Ecto neural progenitor cell (in vitro differentiated cells): Measurements from ENCODE around the gene PRKCA.

Source experiments
- DNase-seq: peaks from one replicate; pipeline ENCODE4 v3.0.0-alpha.2; 2018; ENCODE audit warnings: low spot score

PRKCA gene

GRCh38 chr17:66654764-66655163 lies 352.4 kb downstream of the PRKCA start:
- no peak for DNase-seq

- no peak for DNase-seq
These were observed 353.0 kb downstream of the PRKCA start for GRCh38 chr17:66655461-66655860.

DNA sequence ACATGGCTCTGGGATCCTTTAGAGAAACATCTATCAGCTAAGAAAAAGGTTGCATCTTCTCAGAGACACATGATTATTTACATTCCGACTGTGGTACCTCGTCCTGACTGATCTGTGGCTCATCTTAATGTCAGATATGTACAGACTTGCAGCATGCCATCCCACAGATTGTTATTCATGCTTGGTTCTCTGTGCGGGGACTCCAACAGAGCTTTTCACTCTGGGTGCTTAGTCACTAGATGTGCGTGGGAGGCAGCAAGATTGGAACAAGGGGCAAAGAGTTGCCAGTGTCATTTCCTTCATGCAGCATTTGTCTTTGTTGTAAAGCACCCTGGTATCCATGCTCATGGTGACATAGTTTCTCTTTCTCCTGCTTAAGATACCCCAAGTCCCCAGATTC lies 353.4 kb downstream of the PRKCA start:
- no peak for DNase-seq

- DNase-seq: no peak
These were observed 359.2 kb downstream of the PRKCA start for GRCh38 chr17:66661411-66662256.

- no peak for DNase-seq
These were observed 360.1 kb downstream of the PRKCA start for GRCh38 chr17:66662496-66662895.

DNA sequence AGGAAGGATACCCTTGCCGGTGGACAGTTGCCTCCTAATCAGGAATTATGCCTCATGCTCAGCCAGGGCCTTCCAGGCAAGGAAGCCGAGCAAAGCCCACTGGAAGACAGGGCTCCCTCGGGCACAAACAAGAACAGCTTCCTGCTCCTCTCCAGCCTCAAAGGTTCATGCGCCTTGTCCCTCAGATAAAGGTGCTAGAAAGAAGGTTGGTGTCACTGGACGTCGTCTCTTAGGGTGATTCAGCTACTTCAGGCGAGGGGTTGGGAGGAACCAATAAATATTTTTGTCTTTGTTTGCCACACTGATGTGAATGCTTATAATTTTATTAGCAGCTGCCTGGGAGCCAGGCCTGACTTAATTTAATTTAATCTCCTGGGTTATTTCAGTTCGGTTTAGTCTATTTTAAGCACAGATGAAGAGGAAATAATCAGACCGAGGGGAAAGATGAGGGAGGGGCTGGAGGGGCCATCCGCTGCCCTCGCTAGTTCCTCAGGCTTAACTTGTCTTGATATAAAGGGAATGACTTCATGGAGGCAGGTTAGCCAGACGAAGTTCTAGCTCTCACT lies 360.7 kb downstream of the PRKCA start:
- no peak for DNase-seq

GRCh38 chr17:66664336-66664735 lies 361.9 kb downstream of the PRKCA start:
- DNase-seq: no peak

- no peak for DNase-seq
These were observed 362.8 kb downstream of the PRKCA start for GRCh38 chr17:66665194-66665593.

GRCh38 chr17:66667090-66667489 lies 364.7 kb downstream of the PRKCA start:
- no peak for DNase-seq

DNA sequence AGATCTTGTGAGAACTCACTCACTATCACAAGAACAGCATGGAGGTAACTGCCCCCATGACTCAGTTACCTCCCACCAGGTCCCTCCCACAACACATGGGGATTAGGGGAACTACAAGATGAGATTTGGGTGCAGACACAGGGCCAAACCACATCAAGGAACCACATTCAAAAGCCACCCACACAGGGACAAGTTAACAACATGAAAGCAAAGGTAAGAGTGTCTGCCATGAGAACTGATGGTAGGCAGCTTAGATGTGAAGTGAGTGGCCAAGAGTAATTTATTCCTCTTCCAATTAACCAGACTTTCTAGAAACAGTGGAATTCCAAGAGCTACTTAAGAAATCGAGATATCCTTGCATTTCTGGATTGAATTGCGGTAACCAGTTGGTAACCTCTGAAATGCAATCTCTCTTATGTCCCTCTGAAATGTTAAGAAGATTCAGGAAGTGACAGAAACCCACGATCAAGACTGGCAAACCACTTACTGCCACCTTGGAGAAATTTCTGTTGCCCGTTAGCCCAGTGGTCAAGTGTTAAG lies 365.1 kb downstream of the PRKCA start:
- no peak for DNase-seq

- DNase-seq: no peak
These were observed 367.8 kb downstream of the PRKCA start for GRCh38 chr17:66670206-66670605.

- no peak for DNase-seq
These were observed 368.7 kb downstream of the PRKCA start for GRCh38 chr17:66671156-66671555.

DNA sequence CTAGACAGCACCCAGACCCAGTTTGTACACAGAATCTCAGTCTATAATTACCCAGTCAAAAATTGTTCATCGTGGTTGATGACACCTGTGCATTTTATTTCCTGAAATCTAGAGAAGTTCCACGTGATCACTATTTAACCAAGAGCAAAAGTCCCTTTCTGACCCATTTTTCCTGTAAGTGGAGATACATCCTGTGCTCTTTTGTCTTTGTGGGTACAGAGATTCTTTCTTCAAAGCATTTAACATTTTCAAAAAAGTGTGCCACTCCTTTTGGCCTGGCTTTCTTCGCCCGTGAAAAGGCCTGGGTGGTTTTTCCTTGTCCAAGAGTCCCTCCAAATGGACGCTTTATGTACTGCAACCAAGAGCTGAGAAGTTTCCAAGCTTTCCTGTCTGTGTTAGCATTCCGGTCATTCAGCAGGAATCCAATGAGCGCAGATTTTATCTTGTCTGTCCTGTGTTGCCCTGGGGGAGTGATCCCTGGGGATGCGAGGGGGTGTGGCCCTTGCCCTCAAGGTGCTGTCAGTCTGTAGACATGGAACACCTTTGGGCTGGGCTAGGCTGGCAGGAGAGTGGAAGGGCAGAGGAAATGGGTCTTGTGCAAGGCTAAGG lies 371.4 kb downstream of the PRKCA start:
- peak; percentile 75 for DNase-seq

DNA sequence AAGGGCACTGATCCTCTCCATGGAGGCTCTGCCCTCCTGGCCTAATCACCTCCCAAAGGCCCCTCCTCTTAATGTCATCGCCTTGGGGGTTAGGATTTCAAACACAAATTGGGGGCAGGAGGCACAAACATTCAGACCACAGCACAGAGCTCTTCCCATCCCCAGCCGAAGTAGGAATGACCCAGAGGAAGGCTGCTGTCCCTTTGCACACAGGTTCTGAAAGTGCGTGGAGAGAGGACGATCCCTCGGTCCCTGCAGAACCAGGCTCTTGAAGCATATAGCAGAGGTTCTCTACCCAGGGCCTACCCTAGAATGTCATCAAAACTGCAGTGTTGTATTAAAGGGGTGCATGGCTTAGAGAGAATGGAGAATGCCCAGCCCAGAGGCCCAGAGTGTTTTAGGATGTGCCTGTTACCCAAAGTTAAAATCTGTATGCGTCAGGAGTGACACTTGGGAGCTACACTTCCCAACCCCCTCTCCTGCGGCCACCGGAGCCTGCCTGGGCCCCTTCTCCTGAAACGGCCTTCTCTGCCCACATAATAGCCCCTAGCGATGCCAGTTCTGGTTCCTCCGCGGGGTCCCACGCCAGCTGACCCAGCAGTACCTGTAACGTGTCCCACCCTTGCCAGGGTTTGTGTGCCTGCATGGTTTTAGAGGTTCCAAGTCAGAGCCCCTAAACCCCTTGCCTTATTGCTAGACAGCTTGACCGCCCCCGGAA lies 373.0 kb downstream of the PRKCA start:
- DNase-seq: no peak

GRCh38 chr17:66675991-66676371 lies 373.6 kb downstream of the PRKCA start:
- no peak for DNase-seq

GRCh38 chr17:66676421-66676820 lies 374.0 kb downstream of the PRKCA start:
- DNase-seq: no peak

DNA sequence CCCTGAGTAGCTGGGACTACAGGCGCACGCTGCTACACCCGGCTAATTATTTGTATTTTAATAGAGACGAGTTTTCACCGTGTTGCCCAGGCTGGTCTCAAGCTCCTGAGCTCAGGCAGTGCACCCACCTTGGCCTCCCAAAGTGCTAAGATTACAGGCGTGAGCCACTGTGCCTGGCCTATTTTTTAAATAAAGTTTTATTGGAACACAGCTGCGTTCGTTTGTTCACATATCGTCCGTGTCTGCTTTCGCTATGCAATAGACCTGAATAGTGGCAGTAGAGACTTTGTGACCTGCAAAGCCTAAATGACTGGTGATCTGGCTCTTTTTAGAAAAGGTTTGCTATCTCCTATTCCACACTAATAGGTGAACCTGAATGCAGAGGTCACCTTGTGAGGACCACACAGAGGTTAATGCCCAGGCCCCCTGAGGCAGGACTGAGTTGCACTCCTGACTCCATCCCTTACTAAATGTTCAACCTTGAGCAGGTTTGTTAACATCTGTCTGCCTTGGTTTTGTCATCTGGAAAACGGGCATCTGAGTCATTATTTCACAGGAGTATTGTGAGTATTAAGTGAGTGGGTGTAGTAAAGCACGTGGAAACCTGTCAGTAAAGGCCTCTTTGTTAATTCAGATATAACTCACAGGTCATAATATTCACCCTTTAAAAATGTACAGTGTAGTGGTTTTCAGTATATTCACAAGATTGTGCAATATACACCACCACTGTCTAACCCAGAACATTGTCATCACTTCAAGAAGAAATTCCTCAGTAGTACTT lies 375.0 kb downstream of the PRKCA start:
- DNase-seq: no peak

GRCh38 chr17:66678061-66678460 lies 375.6 kb downstream of the PRKCA start:
- DNase-seq: no peak

- DNase-seq: no peak
These were observed 376.4 kb downstream of the PRKCA start for GRCh38 chr17:66678827-66679226.

DNA sequence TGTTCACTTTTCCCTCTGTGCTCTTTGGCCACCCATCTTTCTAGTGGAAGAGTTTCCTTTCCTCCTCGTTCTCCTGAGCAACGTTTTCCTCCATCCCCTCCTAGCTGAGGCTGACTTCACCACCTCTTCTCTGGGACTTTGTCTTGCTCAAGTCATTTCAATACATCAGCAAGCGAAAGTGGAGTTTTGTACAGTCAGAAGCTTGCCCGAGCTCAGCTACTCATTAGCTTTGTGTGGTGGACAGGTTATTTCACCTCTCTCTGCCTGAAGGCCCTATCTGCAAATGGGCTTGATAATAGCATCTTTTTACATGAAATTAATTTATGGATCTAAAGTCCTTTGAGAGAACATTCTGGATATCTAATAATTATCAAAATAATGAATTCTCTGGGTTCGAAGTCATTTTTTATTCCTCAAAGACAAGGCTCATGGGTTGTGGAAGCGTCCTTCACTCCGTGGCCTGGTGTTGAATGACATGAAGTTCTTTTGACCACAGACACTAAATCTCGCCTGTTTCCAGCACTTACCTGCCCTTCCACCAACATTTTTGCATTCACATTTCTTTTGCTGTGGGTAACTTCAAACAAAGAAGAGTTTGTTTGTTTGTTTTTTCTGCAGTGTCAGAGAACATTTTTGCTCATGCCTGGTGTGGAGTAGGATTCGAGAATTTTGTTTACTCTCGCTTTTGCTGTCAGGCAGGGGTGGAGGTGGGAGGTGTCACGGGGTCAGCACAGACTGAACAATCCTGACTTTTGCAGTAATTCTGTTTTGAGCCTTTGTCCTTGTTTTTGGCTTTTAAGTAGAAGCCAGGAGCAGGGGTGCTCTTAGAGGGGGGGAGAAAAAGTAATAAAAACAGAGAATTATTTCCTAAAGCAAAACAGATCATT lies 377.5 kb downstream of the PRKCA start:
- no peak for DNase-seq

DNA sequence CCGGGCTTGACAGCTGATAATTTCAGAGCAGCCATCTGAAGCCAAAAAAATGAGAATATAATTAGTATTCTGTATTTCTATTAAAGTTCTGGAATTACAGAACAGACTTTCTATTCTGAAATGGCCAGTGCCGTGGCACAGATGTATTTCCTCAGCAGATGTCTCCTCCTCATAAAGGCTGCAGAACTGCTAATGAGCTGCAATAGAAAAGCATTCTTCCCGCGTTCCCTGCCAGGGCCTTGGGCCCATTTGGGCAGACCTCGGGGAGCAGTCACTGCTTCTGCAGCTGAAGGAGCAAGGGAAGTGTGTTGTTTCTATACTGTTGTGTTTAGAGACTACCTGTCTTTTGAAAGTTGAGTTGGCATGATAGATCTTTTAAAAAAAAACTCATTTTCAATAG lies 379.9 kb downstream of the PRKCA start:
- DNase-seq: no peak
